ENCODE results near the gene MYH7.

- TF ChIP-seq, protein P1, sequence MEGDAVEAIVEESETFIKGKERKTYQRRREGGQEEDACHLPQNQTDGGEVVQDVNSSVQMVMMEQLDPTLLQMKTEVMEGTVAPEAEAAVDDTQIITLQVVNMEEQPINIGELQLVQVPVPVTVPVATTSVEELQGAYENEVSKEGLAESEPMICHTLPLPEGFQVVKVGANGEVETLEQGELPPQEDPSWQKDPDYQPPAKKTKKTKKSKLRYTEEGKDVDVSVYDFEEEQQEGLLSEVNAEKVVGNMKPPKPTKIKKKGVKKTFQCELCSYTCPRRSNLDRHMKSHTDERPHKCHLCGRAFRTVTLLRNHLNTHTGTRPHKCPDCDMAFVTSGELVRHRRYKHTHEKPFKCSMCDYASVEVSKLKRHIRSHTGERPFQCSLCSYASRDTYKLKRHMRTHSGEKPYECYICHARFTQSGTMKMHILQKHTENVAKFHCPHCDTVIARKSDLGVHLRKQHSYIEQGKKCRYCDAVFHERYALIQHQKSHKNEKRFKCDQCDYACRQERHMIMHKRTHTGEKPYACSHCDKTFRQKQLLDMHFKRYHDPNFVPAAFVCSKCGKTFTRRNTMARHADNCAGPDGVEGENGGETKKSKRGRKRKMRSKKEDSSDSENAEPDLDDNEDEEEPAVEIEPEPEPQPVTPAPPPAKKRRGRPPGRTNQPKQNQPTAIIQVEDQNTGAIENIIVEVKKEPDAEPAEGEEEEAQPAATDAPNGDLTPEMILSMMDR (IDR thresholded peaks at IDR 0.05) = no peak
- TF ChIP-seq POLR2AphosphoS5 (IDR thresholded peaks at IDR 0.05) (no peak), EP300 (IDR thresholded peaks at IDR 0.05) (no peak), POLR2A (IDR thresholded peaks at IDR 0.05) (no peak)
These were observed 18.7 kb downstream of the MYH7 start for GRCh38 chr14:23416801-23417200.
